DMS 273 treated with DMSO at 0.1 percent for 48 hours (cell line): ENCODE data around the gene ART3.
A peak's percentile ranks its signal among the peaks of the same experiment; 100 is the strongest.
"Not testable (repeated sequence)": the region's sequence is repeated elsewhere in the genome, so short reads cannot be mapped to it uniquely, and the experiment has no call there.

ENCODE experiments used
- DNase-seq: peaks from one replicate; lab custom pipeline; 2025; lab: John Stamatoyannopoulos, UW

Gene ART3, protein sequence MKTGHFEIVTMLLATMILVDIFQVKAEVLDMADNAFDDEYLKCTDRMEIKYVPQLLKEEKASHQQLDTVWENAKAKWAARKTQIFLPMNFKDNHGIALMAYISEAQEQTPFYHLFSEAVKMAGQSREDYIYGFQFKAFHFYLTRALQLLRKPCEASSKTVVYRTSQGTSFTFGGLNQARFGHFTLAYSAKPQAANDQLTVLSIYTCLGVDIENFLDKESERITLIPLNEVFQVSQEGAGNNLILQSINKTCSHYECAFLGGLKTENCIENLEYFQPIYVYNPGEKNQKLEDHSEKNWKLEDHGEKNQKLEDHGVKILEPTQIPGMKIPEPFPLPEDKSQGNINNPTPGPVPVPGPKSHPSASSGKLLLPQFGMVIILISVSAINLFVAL

DNA sequence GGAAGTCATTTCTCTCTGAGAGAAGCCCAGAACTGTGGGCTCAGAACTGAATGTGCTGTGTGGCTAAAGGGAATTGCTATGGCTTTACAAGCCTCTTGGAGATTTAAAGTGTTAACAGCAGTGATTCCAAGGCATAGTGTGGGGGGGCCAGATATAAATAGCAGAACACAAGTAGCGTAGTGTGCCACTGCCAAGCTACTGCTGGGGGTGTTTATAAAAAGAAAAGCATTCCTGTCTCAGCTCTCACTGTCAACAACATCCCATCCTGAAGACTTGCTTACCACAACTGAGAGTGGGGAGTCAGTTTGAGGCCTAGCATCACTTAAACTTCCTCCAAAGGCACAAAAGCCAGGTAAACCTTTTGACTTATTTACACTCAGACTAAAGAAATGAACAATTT, at the start of gene ART3:
TSS of gene ART3 (plus strand) at position 242 of the 400 bp plus-strand sequence. CDS start 1,181 bp downstream, outside the sequence.
- no peak for DNase-seq

DNA sequence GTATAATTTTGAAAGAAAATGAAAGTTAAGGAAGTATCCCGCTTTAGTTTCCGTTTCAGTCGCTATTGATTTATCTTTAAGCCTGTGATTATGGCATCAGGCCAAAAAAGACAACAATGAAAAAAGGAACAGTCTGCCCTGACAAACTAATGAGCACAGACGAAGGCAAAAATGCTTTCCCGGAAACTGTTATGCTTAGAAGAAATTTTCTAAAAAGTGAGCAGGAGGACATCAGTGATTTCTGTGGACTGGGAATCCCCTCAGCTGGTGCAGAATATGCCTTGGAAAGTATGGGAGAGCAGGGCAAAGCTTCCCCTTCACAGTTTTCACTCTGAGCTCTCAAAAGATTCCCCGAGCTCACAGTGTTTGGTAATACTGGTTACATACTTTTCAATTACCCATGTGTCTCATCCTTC, 46.2 kb upstream of the ART3 start:
- DNase-seq: no peak

DNA sequence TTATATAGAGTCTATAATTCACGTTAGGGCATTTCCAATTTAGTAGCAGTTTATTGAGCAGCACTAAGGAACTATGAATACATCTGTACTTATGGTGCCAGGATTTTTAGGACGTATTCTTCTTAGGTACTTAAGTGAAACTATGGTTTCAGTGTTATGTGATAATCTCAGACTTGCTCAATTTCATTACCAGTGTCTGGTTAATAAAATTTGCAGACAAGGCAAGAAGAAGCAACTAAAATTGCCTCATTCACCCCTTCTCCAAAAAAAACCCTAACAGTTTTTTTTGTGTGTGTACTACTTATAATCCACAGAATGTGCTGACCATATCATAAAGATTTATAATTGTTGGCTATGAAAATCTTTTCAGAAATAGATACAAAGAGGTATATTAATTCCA, 45.2 kb upstream of the ART3 start:
- no peak for DNase-seq

DNA sequence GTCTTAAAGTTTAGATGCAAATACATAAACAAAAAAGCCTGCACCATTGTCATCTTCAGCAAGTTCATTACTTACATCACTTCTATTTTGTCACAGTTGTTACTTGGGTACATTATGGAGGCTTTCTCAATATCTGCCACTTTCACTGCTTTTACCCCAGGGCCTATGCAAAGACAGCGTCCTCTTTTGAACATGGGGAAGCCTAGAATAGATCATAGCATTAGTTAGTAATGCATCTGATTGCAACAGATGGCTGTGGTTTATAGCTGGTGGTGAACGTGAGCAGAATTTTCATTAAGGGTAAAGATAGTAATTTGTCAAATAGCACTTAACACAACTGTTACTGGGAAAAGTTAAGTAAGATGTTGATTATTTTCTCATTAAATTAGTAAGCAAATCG, 39.4 kb upstream of the ART3 start:
- peak; percentile 54 for DNase-seq

DNA sequence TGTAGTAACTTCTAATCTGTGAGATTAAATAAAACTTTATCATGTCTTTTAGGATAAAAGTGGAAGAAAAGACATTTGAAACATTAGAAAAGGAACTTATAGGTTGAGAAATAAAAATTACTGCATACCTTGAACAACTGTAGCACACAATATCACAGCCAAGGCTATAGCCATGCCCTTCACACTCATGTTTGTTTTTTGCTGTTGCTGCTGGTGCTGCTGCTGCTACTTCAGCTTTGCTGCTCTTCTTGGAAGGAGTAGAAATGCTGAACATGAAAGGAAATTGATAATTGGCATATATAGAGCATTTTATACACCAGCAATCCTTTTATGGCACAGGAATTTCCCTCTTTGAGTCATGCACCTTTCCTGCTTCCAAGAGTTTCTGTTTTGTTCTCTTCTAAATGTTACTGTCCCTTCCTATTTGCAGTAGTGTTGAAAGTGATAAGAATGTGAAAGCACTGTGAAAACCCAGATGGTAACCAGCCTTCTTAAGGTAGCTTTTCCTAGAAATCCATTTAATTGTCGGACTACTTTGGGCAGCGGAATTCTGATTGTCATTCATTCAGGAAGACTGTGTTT, 38.6 kb upstream of the ART3 start, which contains the start of gene CXCL11:
TSS of gene CXCL11 (minus strand) at position 272 of the 582 bp plus-strand sequence. CDS start at position 189, 83 bp downstream.
- no peak for DNase-seq

DNA sequence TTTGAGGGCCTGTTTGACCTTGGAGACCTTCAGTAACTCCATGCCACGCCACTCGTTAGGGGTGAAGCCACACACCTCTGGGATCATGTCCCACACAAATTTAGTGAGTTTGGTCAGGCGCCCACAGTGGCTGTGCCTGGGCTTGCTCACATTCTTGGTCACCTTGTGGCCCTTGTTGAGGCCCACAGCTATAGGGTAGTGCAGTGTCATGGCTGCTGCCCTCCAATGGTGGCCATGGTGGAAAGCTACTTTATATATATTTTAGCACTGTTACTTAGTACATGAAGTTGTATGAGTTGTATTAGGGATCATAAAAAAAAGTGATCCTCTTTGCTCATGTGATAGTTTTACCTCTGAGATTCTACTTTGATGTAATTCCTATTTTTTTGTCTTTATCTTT, 37.7 kb upstream of the ART3 start:
- no peak for DNase-seq

DNA sequence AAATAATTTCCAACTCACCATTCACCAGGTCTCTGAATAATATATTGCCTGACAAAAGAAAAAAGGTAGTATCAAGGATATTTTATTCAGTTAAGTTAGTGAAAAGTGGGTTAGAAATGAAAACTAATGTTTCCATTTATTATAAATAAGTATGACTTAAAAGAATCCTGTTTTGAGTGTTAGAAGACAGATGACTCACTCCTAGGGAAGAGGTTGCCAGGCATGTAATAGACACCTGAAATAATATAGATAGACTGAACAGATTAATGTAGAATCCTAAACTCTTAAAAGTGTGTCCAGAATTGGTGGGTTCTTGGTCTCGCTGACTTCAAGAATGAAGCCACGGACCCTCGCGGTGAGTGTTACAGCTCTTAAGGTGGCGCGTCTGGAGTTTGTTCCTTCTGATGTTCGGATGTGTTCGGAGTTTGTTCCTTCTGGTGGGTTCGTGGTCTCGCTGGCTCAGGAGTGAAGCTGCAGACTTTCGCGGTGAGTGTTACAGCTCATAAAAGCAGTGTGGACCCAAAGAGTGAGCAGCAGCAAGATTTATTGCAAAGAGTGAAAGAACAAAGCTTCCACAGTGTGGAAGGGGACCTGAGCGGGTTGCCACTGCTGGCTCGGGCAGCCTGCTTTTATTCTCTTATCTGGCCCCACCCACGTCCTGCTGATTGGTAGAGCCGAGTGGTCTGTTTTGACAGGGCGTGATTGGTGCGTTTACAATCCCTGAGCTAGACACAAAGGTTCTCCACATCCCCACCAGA, 32.1 kb upstream of the ART3 start:
- DNase-seq: not testable (repeated sequence)

DNA sequence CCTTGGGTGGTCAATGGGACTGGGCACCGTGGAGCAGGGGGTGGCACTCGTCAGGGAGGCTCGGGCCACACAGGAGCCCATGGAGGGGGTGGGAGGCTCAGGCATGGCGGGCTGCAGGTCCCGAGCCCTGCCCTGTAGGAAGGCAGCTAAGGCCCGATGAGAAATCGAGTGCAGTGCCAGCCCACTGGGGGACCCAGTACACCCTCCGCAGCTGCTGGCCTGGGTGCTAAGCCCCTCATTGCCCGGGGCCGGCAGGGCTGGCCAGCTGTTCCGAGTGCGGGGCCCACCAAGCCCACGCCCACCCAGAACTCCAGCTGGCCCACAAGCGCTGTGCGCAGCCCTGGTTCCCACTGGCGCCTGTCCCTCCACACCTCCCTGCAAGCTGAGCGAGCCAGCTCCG, 31.2 kb upstream of the ART3 start:
- DNase-seq: not testable (repeated sequence)

DNA sequence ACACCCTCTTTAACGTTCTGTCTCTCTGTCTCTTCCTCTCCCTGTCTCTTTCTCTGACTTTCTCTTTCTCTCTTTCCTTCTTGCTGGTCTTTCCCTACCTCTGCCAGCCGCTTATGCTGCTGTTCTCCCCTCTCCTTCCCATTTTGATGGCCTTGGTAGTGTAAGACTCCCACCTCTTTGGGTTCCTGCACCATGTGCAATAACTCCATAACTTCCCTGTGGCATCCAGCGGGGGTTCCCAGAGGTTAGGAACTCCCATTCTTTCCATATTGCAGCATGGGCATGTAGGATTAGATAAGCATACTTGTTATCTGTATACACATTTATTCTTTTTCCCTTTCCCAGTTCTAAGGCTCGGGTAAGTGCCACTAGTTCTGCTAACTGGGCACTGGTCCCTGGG, 29.8 kb upstream of the ART3 start:
- DNase-seq: not testable (repeated sequence)

DNA sequence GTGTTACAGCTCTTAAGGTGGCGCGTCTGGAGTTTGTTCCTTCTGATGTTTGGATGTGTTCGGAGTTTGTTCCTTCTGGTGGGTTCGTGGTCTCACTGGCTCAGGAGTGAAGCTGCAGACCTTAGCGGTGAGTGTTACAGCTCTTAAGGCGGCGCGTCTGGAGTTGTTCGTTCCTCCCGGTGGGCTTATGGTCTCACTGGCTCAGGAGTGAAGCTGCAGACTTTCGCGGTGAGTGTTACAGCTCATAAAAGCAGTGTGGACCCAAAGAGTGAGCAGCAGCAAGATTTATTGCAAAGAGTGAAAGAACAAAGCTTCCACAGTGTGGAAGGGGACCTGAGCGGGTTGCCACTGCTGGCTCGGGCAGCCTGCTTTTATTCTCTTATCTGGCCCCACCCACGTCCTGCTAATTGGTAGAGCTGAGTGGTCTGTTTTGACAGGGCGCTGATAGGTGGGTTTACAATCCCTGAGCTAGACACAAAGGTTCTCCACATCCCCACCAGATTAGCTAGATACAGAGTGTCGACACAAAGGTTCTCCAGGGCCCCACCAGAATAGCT, 24.6 kb upstream of the ART3 start:
- not testable (repeated sequence) for DNase-seq

DNA sequence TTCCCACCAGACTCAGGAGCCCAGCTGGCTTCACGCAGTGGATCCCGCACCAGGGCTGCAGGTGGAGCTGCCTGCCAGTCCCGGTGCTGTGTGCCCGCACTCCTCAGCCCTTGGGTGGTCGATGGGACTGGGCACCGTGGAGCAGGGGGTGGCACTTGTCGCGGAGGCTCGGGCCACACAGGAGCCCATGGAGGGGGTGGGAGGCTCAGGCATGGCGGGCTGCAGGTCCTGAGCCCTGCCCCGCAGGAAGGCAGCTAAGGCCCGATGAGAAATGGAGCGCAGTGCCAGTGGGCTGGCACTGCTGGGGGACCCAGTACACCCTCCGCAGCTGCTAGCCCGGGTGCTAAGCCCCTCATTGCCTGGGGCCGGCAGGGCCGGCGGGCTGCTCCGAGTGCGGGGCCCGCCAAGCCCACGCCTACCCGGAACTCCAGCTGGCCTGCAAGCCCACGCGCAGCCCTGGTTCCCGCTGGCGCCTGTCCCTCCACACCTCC, 23.9 kb upstream of the ART3 start:
- not testable (repeated sequence) for DNase-seq

DNA sequence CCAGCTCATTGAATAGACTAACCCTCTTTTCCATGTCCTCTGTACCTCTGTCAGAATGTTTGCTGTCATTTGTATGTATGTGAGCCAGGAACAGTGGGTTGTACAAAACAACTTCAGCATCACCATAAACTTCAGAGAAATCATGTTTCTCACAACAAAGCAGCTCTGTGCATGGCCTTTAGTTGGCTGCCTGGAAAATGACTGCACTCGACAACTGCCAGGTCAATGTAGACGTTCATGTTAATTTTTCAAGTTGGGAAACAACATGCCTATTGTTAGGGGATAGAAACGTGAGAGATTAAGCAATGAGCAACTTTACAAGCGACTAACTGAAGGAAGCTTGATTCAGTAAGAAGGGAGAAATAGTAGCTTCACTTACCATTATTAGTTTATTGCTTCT, 20.8 kb upstream of the ART3 start:
- DNase-seq: no peak

DNA sequence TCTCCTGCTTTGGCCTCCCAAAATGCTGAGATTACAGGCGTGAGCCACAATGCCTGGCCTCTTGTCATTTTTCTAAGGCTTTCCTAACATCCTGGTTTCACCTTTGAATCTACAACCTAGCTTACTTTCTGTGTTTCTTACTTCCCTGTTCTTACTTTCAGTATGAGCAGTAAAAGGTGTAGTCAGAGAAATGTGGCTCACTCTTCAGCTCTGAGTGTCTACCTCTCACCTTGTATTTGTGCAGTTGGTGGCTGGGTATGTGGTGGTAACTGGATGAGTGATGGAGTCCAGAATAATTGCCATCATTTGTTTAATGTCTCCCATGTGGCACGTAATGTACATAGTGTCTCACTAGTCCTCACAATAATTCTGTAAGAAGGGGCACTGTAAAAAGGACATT, 19.5 kb upstream of the ART3 start:
- no peak for DNase-seq

DNA sequence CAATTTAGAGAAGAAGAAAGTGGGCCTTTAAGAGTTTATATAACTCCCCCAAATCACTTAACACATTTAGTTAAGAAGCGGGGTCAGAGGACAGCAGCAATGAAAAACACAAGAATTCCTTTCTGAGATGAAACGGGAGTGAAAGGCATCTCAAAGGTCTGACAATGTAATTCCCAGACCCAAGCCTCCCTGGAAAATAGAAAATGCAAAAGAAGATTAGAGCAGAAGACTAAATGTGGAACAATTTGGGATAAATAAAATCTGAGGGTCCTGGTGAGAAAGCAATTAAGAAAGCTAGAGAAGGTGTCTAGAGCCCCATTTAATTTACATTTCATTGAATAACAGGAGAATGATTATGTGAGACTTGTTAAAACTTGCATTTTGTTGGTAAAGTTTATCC, 19.1 kb upstream of the ART3 start:
- no peak for DNase-seq

DNA sequence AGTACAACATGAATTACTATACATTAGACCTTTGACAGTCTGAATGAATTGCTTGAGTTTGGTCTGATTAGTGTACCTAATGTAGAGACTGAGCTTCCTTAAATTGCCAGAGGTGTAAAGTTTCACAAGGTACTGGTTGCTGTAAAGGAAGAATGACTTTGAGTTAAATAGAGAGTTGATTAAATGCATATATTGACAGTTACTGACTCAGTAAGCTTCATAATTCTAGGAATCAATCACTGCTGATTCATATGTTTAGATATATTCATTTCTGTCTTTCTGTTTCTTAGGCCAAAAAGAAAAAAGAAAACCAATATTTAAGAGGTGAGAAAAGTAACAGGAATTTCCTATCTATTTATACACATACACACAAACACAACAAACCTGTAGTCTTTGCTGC, 16.2 kb upstream of the ART3 start:
- no peak for DNase-seq

DNA sequence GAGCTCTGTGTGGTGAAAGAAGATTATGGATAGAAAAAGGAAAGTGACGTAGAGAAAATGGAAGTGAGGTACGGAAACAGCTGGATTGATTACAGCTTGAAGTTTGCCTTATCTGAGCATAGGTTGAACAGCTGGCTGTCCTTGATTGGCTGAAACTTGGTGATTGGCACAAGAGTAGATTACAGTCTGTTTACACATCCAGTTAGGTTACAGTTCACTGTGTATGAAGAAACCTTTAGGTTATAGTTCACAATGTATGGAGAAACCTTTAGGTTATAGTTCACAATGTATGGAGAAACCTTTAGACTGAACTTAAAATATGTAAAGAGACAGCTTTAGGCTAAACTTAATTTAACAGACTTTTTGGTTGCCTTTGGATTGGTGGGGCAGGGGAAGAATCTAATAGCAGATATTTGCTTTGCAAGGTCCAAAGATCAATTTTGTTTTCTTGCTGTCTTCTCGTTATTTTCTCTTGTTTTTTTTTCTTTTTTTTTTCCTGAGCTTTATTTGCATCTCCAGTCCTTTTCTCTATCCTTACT, 15.6 kb upstream of the ART3 start:
- no peak for DNase-seq

DNA sequence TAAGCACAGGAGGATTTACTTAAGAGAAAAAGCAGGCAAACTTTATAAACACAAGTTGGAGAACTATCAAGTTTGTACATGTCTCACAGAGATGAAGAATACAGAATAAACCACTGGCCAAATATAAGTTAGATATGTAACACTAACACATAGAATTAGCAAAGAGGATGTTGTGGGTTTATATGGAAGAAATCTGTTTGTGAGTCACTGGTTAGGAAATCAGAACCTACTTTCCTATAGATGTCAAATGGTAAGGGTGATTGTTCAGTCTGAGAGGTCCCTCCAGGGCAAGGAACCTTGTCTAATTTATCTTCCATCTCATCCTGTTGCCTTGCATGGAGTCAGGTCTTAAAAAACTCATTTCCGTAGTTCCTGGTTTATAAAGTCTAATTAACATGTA, 14.8 kb upstream of the ART3 start:
- DNase-seq: no peak

DNA sequence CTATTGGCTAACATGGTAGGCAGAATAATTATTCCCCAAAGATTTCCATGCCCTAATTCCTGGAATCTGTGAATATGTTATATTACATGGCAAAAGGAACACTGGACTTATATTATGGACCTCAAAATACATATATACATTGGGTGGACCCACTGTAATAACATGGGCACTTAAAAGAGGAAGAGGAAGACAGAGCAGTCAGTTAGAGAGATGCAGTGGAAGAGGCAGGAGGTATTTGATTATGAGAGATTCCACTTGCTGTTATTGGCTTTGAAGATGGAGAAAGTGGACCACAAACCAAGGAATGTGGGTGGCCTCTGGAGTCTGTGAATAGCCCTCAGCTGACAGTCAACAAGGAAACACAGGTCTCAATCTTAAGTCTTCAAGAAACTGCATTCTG, 14.0 kb upstream of the ART3 start:
- DNase-seq: no peak

DNA sequence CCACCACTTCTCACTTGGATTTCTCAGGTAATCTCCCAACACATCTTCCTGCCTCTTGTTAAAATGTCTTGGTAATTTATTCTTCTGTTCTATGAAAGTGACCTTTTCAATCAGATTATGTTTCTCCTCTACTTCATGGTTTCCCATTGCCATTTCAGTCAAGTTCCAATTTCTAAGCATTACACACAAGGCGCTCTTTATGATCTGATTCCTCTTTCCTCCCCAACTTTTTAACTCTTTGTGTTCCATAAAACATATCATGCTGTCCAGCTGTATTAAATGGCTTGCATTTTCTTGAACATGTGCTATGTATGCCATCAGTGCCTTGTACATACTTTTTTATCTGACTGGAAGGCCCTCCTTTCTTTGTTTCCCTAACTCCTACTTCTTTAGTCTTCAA, 13.1 kb upstream of the ART3 start:
- DNase-seq: no peak

DNA sequence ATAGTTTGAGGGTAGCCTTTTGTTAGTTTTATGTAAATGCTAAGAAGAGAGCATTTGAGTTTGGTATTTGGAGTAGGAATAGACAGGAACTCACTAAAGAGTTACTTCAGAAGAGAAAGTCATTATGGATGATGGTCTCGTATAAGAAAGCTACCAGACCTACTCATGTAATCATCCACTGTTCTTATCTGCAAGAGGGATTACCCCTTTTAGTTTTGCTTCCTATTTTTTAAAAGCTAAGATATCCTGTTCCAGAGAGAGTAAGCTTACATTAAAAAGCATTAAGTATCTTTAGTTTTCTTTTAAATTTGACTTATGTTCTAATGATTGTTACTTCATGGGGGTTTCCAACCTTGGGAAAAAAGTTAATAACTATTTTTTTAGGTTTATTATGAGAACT, 12.5 kb upstream of the ART3 start:
- no peak for DNase-seq

DNA sequence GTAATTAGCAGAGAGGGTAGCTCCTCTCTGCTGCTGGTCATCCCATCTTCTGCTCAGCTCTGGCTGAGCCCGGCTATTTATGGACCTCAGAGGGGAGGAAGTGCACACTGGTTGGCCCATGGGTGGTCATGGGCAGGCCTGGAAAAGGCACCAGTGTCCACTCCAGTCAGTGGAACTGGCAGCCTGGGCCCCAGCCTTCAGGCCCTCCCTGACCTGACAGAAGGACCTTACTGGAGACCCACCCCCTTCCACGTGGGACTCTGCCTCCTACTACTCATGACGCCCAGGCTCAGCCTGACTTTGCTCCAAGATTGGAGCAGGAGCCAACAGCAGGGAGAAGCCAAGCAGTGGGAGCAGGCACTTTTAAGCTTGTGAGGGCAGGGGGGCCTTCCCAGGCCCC, 8.0 kb upstream of the ART3 start:
- DNase-seq: no peak

DNA sequence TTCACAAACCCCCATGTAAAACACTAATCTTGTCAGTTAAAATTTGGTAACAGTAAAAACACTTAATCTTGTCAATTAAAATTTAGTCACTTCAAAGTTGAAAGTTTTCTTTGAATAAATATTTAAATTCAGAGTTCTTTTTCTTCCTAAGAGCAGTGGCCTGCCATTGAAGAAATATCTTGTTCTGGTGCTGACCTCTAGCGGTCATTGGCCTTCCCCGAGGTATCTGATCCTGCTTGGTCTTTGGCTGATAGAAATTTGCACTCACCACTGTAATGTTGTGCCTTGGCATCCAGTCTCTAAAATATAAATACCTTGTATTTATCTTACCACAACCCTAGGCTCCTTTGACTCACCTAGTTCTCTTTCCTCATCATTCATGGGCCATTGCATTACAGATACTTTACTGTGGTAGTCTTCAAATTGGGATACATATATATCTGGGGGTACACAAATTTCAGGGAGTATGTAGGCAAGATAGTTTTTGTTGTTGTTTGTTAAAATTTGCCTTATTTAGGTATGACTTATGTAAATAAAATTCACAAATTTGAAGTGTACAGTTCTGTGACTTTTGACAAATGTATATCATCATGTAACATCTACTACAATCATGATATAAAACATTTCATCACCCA, 6.7 kb upstream of the ART3 start:
- DNase-seq: peak; percentile 12
